H1 (cell line): ENCODE data around the gene RBM47.

Source experiments
- ASH2L ChIP-seq: fragments of 200-600, 300-600 bp; sonication (generic); IDR thresholded peaks from one replicate; pipeline ENCODE4 v1.7.1; 2017; ENCODE audit warnings: low read length
- EZH2 ChIP-seq: fragments of 200-600 bp; sonication (generic); IDR thresholded peaks from 2 replicates; pipeline ENCODE4 v1.7.1; 2012; ENCODE audit warnings: low read depth, mild to moderate bottlenecking, moderate library complexity, low read length, inconsistent platforms; ENCODE audit not compliant: severe bottlenecking
- GABPA ChIP-seq: IDR thresholded peaks from 2 replicates; pipeline ENCODE4 v1.6.1; 2011; ENCODE audit warnings: mild to moderate bottlenecking, low read length, moderate library complexity, borderline replicate concordance; ENCODE audit not compliant: insufficient read depth
- GTF2F1 ChIP-seq: IDR thresholded peaks from 2 replicates; pipeline ENCODE4 v1.6.1; 2012; ENCODE audit warnings: low read depth, low read length, improper control_type of control experiment, borderline replicate concordance
- POLR2AphosphoS5 ChIP-seq: IDR thresholded peaks from 2 replicates; pipeline ENCODE4 v1.6.1; 2011; ENCODE audit warnings: low read depth, low read length
- SIN3A ChIP-seq, 2 experiments: IDR thresholded peaks in 1 of 2; conservative IDR thresholded peaks in 1 of 2; 2 replicates each; pipeline ENCODE4 v1.6.1; 2011 to 2012; ENCODE audit warnings: low read length in 2 of 2, improper control_type of control experiment in 1 of 2, low read depth in 1 of 2, mild to moderate bottlenecking in 1 of 2
- SUZ12 ChIP-seq: fragments of 200-600 bp; sonication (generic); IDR thresholded peaks from 2 replicates; pipeline ENCODE4 v1.6.1; 2012; ENCODE audit warnings: mild to moderate bottlenecking, inconsistent platforms, low read length, moderate library complexity, mixed read lengths
- YY1 ChIP-seq: IDR thresholded peaks from 2 replicates; pipeline ENCODE4 v1.6.1; 2011; ENCODE audit warnings: low read depth, mild to moderate bottlenecking, low read length
- ZNF274 ChIP-seq: IDR thresholded peaks from 2 replicates; pipeline ENCODE4 v1.7.0; 2012; ENCODE audit warnings: low read length, borderline replicate concordance; ENCODE audit errors: extremely low read depth
- TF ChIP-seq, protein P1 (sequence below): IDR thresholded peaks from 2 replicates; pipeline ENCODE4 v1.6.1; 2011; ENCODE audit warnings: low read depth, mild to moderate bottlenecking, low read length; ENCODE audit not compliant: insufficient read depth
- TF ChIP-seq, protein P2 (sequence below), 3 experiments: IDR thresholded peaks; 1 replicate in 2 of 3; 2 replicates in 1 of 3; pipeline versions ENCODE4 v1.5.1 to v1.6.1; 2011; ENCODE audit warnings: low read length in 3 of 3, mild to moderate bottlenecking in 3 of 3, inconsistent platforms in 2 of 3, low read depth in 1 of 3, moderate library complexity in 1 of 3; ENCODE audit not compliant: insufficient read depth in 1 of 3; ENCODE audit errors: control extremely low read depth in 1 of 3

DNA sequence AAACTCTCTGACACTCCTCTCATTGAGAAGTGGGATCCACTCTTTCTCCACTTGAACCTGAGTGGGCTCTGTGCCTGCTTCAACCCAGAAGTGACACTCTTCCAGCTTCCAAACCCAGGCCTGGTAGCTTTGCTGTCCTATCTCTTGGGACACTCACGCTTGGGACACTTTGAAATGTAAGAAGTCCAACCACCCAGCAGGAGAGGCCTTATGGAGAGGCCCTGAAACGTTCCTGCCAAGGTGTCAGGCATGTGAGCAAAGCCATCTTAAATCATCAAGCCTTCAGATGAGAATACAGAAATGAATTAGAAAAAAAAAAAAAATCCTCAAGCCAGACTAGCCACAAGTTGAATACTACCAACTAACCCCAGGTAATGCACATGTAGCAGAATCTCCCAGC is 30.2 kb downstream of the RBM47 start:
- no peak for TF ChIP-seq ASH2L
- TF ChIP-seq, protein P1, sequence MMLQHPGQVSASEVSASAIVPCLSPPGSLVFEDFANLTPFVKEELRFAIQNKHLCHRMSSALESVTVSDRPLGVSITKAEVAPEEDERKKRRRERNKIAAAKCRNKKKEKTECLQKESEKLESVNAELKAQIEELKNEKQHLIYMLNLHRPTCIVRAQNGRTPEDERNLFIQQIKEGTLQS = no peak
- TF ChIP-seq POLR2AphosphoS5 = no peak
- TF ChIP-seq, protein P2, sequence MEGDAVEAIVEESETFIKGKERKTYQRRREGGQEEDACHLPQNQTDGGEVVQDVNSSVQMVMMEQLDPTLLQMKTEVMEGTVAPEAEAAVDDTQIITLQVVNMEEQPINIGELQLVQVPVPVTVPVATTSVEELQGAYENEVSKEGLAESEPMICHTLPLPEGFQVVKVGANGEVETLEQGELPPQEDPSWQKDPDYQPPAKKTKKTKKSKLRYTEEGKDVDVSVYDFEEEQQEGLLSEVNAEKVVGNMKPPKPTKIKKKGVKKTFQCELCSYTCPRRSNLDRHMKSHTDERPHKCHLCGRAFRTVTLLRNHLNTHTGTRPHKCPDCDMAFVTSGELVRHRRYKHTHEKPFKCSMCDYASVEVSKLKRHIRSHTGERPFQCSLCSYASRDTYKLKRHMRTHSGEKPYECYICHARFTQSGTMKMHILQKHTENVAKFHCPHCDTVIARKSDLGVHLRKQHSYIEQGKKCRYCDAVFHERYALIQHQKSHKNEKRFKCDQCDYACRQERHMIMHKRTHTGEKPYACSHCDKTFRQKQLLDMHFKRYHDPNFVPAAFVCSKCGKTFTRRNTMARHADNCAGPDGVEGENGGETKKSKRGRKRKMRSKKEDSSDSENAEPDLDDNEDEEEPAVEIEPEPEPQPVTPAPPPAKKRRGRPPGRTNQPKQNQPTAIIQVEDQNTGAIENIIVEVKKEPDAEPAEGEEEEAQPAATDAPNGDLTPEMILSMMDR (IDR thresholded peaks at IDR 0.05; ENCODE audit: control extremely low read depth in 1 of 3, insufficient read depth in 1 of 3, low read depth in 1 of 3, low read length in 3 of 3) = no peak
- TF ChIP-seq EZH2 = no peak
- TF ChIP-seq GTF2F1 = no peak
- no peak for TF ChIP-seq ZNF274
- TF ChIP-seq YY1 = no peak
- TF ChIP-seq SUZ12 = no peak
- no peak for TF ChIP-seq GABPA
- no peak for TF ChIP-seq SIN3A (conservative IDR thresholded peaks at IDR 0.05 in 1 of 2, IDR thresholded peaks at IDR 0.05 in 1 of 2; ENCODE audit: low read depth in 1 of 2, low read length in 2 of 2)
